GM19395 (cell line): Measurements from ENCODE around the gene SLC17A6.

Experiments used
- ATAC-seq: cut with Tn5 transposase; IDR thresholded peaks from one replicate; pipeline ENCODE4 v1.9.1; 2021; ENCODE audit warnings: mild to moderate bottlenecking, moderate library complexity; ENCODE audit not compliant: unreplicated experiment

SLC17A6 gene

DNA sequence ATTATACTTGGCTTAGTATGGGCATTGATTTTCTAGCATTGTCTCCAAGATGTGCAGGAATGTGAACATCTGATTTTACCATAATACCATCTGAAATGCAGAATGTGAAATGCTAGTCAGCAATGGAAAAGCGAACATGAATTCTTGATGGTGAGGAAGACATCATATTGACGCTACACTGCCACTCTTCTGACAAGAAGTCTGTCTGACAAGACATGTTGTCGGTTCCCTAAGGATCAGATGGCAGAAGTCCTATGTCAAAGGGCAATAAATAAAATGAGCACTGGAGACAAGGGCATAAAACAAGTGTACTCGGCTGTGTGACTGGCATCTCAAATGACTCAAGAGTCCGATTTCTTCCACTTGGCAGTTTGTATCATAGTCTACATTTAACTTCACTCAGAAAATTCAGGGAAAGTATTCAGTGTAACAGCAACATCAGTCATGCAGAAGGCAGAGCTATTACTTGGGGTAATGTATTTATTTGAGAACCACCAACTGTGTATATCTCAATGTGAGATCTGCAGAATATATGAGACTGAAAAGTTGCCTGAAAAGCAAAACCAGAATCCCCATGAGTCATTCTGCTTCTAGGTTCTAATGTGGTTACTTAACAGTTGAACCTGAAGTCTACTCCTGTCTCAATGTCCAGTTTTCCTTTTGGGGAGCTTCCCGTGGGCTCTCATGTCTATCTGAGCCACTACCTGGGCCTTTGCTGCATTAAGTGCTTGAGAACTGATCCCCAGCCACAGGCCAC, 51.5 kb downstream of the SLC17A6 start:
- no peak for ATAC-seq

GRCh38 chr11:22390283-22390655, 52.1 kb downstream of the SLC17A6 start:
- ATAC-seq, result no peak

DNA sequence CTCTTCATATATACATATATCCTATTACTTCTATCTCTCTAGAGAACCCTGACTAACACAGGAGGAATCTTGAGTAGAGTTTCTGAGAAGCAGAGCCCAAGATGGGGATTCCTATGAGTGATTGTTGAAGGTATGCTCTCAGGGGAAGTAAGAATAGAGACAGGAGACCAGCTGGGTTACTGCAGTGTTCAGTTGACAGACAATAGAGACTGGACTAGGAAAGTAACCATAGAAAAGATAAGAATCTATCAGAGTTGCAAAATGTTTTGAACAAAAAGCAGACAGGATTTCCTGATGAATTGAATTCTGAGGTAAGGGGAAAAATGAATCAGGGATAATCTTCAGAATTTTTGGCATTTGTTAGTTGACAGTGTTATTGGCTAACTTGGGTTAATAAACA, 54.4 kb downstream of the SLC17A6 start:
- ATAC-seq, result no peak

DNA sequence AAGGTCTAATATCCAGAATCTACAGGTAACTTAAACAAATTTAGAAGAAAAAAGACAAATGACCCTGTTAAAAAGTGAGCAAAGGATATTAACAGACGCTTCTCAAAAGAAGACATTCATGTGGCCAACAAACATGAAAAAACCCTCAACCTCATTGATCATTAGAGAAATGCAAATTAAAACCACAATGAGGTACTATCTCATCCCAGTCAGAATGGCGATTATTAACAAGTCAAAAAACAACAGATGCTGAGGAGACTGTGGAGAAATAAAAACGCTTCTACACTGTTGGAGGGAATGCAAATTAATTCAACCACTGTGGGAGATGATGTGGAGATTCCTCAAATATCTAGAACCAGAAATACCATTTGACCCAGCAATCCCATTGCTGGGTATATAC, 67.2 kb downstream of the SLC17A6 start:
- no peak for ATAC-seq

DNA sequence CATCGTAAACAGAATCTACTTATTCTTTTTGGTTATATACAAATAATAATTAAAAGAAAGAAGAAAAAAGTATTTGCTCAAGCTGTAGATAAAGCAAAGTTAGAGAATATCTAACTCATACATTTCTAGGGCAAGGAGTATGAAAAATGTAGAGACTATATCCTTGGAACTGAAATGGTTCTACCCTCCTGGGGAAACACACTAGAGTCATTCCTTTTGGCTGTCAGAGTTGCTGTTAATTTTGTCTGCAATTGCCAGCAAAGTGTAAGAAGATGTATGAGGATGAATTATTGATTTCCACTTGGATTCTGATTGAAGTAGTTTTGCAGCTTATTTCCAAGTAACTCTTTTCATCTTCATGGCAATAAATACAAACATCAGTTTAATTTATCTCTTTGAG, 69.1 kb downstream of the SLC17A6 start:
- ATAC-seq, result no peak

DNA sequence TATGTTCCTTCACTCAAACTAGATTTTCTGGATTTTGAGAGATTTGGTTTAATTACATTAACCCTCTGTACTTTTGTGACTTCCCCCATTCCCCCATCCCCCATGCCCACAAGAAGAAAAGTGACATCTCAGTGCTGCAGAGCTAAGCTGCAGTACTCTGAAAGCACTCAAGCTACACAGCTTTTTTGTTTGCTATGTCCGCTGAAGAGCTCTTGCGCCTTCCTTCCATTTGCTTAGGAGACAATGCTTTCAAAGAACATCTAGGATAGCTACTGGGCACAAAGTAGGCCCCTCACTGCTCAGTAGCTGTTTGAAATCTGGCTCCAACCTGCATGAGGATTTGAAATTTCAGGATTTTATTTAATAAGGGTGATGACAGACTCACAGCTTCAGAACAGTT, 69.7 kb downstream of the SLC17A6 start:
- ATAC-seq, result no peak

GRCh38 chr11:22415476-22415875, 77.3 kb downstream of the SLC17A6 start:
- ATAC-seq, result no peak

- no peak for ATAC-seq
Observed at GRCh38 chr11:22416462-22416861, 78.3 kb downstream of the SLC17A6 start.

DNA sequence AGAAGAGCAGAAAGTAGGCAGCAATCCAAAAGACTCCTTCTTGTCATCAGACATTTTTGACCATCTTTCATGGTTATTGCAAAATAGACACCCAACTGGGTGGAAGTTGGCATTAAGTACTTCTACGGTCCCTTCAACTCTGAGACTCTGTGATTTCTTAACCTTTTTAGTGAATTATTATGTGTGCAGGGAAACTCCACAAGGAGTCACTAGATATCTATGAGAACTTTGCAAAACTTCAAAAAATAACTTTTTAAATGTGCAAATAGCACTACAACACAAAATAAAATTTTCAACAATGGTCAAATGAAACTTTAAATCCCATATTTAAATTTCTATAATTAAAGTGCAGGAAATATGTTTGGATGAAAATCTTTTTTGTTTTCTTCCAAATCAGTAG, 88.7 kb downstream of the SLC17A6 start:
- ATAC-seq, result no peak
